Measurements from ENCODE around the gene BAIAP2. TPM values are rescaled to one million over a fixed set of nuclear protein-coding genes. Genes with fewer than 3 reads are reported as not detected.
A peak's percentile ranks its signal among the peaks of the same experiment; 100 is the strongest.

The BAIAP2 gene
- total RNA-seq, 8 experiments from 2014 or later, result 10.2 to 42.0 (median 28.6) TPM

GRCh38 chr17:81018044-81018802 lies 16.7 kb upstream of the BAIAP2 start:
- Histone ChIP-seq H3K27ac (peak overlapping the region; percentile 10 to 50), H3K4me1 (replicated peaks in 1 of 2) (peaks cover 10 to 11% of the 10 kb centered on the region in 2 donors), H3K4me3 (peak overlapping the region in 1 of 5 donors; percentile 7)
- ATAC-seq (replicated peaks in 6 of 8), result peak; percentile 46 to 84 (median 74)
- in situ Hi-C loops (cut with MboI; ENCODE audit: low pct_unique_long_range_greater_than_20kb in 2 of 9, low sequenced_read_pairs in 9 of 9, unreplicated experiment in 9 of 9), result loop anchor here in 2 of 9 experiments (25.0 kb wide), 2 partner anchors 94 to 219 kb away; partner anchors contain the start of genes NDUFAF8 (in 1 of the 2) and TEPSIN (in 1 of the 2)
- 7 to 58% (median 33%) methylated on average over 3 to 23 of the region's 29 CpGs for WGBS, 10 experiments

- ATAC-seq (replicated peaks in 6 of 8), result no peak
- no peak overlapping the region for H3K27ac ChIP-seq
- peaks cover 10 to 11% of the 10 kb centered on the region in 2 donors for H3K4me1 ChIP-seq (replicated peaks in 1 of 2)
- no peak overlapping the region for H3K4me3 ChIP-seq
- in situ Hi-C loops (cut with MboI; ENCODE audit: low pct_unique_long_range_greater_than_20kb in 2 of 9, low sequenced_read_pairs in 9 of 9, unreplicated experiment in 9 of 9), result loop anchor here in 2 of 9 experiments (25.0 kb wide), 2 partner anchors 92 to 217 kb away; partner anchors contain the start of genes NDUFAF8 (in 1 of the 2) and TEPSIN (in 1 of the 2)
- WGBS, 10 experiments, result 80 to 100% (median 100%) methylated on average over 1 to 5 of the region's 24 CpGs; no CpG with 5 or more reads in 3 of the 10 experiments
These were observed 15.1 kb upstream of the BAIAP2 start for GRCh38 chr17:81019563-81020442.

GRCh38 chr17:81020443-81020766 lies 14.5 kb upstream of the BAIAP2 start:
- H3K4me1 ChIP-seq (replicated peaks in 1 of 2), result peaks cover 10 to 11% of the 10 kb centered on the region in 2 donors
- 10 to 100% (median 100%) methylated on average over 1 to 3 of the region's 11 CpGs; no CpG with 5 or more reads in 5 of the 10 experiments for WGBS, 10 experiments
- no peak for ATAC-seq (replicated peaks in 6 of 8)
- no peak overlapping the region for H3K4me3 ChIP-seq
- in situ Hi-C loops (cut with MboI; ENCODE audit: low pct_unique_long_range_greater_than_20kb in 2 of 9, low sequenced_read_pairs in 9 of 9, unreplicated experiment in 9 of 9), result loop anchor here in 2 of 9 experiments (25.0 kb wide), 2 partner anchors 92 to 217 kb away; partner anchors contain the start of genes NDUFAF8 (in 1 of the 2) and TEPSIN (in 1 of the 2)
- H3K27ac ChIP-seq, result no peak overlapping the region

GRCh38 chr17:81020767-81021497 lies 14.0 kb upstream of the BAIAP2 start:
- peak in 4 of 8 experiments; percentile 24 to 78 (median 70) for ATAC-seq (replicated peaks in 6 of 8)
- H3K4me1 ChIP-seq (replicated peaks in 1 of 2), result peaks cover 10 to 13% of the 10 kb centered on the region in 2 donors
- no peak overlapping the region for H3K4me3 ChIP-seq
- in situ Hi-C loops (cut with MboI; ENCODE audit: low pct_unique_long_range_greater_than_20kb in 2 of 9, low sequenced_read_pairs in 9 of 9, unreplicated experiment in 9 of 9), result loop anchor here in 2 of 9 experiments (25.0 kb wide), 2 partner anchors 91 to 216 kb away; partner anchors contain the start of genes NDUFAF8 (in 1 of the 2) and TEPSIN (in 1 of the 2)
- no peak overlapping the region for H3K27ac ChIP-seq
- 6 to 80% (median 55%) methylated on average over 1 to 4 of the region's 24 CpGs; no CpG with 5 or more reads in 6 of the 10 experiments for WGBS, 10 experiments

- in situ Hi-C loops (cut with MboI; ENCODE audit: low pct_unique_long_range_greater_than_20kb in 2 of 9, low sequenced_read_pairs in 9 of 9, unreplicated experiment in 9 of 9), result loop anchor here in 2 of 9 experiments (25.0 kb wide), 2 partner anchors 91 to 216 kb away; partner anchors contain the start of genes NDUFAF8 (in 1 of the 2) and TEPSIN (in 1 of the 2)
- Histone ChIP-seq H3K4me1 (replicated peaks in 1 of 2) (peaks cover 12 to 21% of the 10 kb centered on the region in 2 donors), H3K27ac (no peak overlapping the region), H3K4me3 (no peak overlapping the region)
- WGBS, 10 experiments, result 71 to 100% (median 88%) methylated on average over 1 to 8 of the region's 19 CpGs; no CpG with 5 or more reads in 2 of the 10 experiments
- no peak for ATAC-seq (replicated peaks in 6 of 8)
These were observed 13.2 kb upstream of the BAIAP2 start for GRCh38 chr17:81021531-81022343.

- in situ Hi-C loops (cut with MboI; ENCODE audit: low pct_unique_long_range_greater_than_20kb in 2 of 9, low sequenced_read_pairs in 9 of 9, unreplicated experiment in 9 of 9), result loop anchor here in 2 of 9 experiments (25.0 kb wide), 2 partner anchors 90 to 215 kb away; partner anchors contain the start of genes NDUFAF8 (in 1 of the 2) and TEPSIN (in 1 of the 2)
- Histone ChIP-seq H3K27ac (no peak overlapping the region), H3K4me3 (no peak overlapping the region), H3K4me1 (replicated peaks in 1 of 2) (peaks cover 17 to 27% of the 10 kb centered on the region in 2 donors)
- 80 to 100% (median 100%) methylated on average over 1 to 2 of the region's 6 CpGs; no CpG with 5 or more reads in 2 of the 10 experiments for WGBS, 10 experiments
- no peak for ATAC-seq (replicated peaks in 6 of 8)
These were observed 12.6 kb upstream of the BAIAP2 start for GRCh38 chr17:81022344-81022676.

- 3 to 100% (median 83%) methylated on average over 1 to 12 of the region's 16 CpGs; no CpG with 5 or more reads in 1 of the 10 experiments for WGBS, 10 experiments
- no peak for ATAC-seq (replicated peaks in 6 of 8)
- Histone ChIP-seq H3K4me3 (no peak overlapping the region), H3K4me1 (replicated peaks in 1 of 2) (peaks cover 21 to 30% of the 10 kb centered on the region in 2 donors), H3K27ac (no peak overlapping the region)
- in situ Hi-C loops (cut with MboI; ENCODE audit: low pct_unique_long_range_greater_than_20kb in 2 of 9, low sequenced_read_pairs in 9 of 9, unreplicated experiment in 9 of 9), result no loop called here
These were observed 9.7 kb upstream of the BAIAP2 start for GRCh38 chr17:81025065-81025740.

- WGBS, 10 experiments, result 0 to 90% (median 69%) methylated on average over 1 to 6 of the region's 22 CpGs; no CpG with 5 or more reads in 4 of the 10 experiments
These were observed 9.2 kb upstream of the BAIAP2 start for GRCh38 chr17:81025741-81026129.

GRCh38 chr17:81026266-81027036 lies 8.5 kb upstream of the BAIAP2 start:
- WGBS, 10 experiments, result 6 to 100% (median 79%) methylated on average over 1 to 12 of the region's 31 CpGs; no CpG with 5 or more reads in 2 of the 10 experiments
- peaks cover 21 to 37% of the 10 kb centered on the region in 2 donors for H3K4me1 ChIP-seq (replicated peaks in 1 of 2)
- no peak overlapping the region for H3K4me3 ChIP-seq
- in situ Hi-C loops (cut with MboI; ENCODE audit: low pct_unique_long_range_greater_than_20kb in 2 of 9, low sequenced_read_pairs in 9 of 9, unreplicated experiment in 9 of 9), result no loop called here
- peak in 1 of 8 experiments; percentile 33 for ATAC-seq (replicated peaks in 6 of 8)
- H3K27ac ChIP-seq, result peak overlapping the region in 1 of 2 donors; percentile 10

More at GRCh38 chr17:81025741-81026129, 9.2 kb upstream of the BAIAP2 start:
- H3K27ac ChIP-seq, result no peak overlapping the region
- in situ Hi-C loops (cut with MboI; ENCODE audit: low pct_unique_long_range_greater_than_20kb in 2 of 9, low sequenced_read_pairs in 9 of 9, unreplicated experiment in 9 of 9), result no loop called here
- no peak overlapping the region for H3K4me3 ChIP-seq
- peak in 2 of 8 experiments; percentile 7 to 41 for ATAC-seq (replicated peaks in 6 of 8)
- peaks cover 21 to 30% of the 10 kb centered on the region in 2 donors for H3K4me1 ChIP-seq (replicated peaks in 1 of 2)

- Histone ChIP-seq H3K27ac (peak overlapping the region in 1 of 2 donors; percentile 10), H3K4me3 (no peak overlapping the region), H3K4me1 (replicated peaks in 1 of 2) (peaks cover 21 to 39% of the 10 kb centered on the region in 2 donors)
- ATAC-seq (replicated peaks in 6 of 8), result peak in 2 of 8 experiments; percentile 12 to 32
- in situ Hi-C loops (cut with MboI; ENCODE audit: low pct_unique_long_range_greater_than_20kb in 2 of 9, low sequenced_read_pairs in 9 of 9, unreplicated experiment in 9 of 9), result no loop called here
- 8 to 100% (median 92%) methylated on average over 2 to 14 of the region's 15 CpGs; no CpG with 5 or more reads in 1 of the 10 experiments for WGBS, 10 experiments
These were observed 7.9 kb upstream of the BAIAP2 start for GRCh38 chr17:81027038-81027437.

All from motor neuron (in vitro differentiated cells).